GM12872 (cell line): ENCODE results near the gene EZH2.

Experiments
- TF ChIP-seq, protein P1 (sequence below): IDR thresholded peaks from 3 replicates; pipeline ENCODE4 v1.5.1; 2011; ENCODE audit warnings: low read depth, mild to moderate bottlenecking, low read length, moderate library complexity; ENCODE audit not compliant: insufficient read depth

EZH2 gene

DNA sequence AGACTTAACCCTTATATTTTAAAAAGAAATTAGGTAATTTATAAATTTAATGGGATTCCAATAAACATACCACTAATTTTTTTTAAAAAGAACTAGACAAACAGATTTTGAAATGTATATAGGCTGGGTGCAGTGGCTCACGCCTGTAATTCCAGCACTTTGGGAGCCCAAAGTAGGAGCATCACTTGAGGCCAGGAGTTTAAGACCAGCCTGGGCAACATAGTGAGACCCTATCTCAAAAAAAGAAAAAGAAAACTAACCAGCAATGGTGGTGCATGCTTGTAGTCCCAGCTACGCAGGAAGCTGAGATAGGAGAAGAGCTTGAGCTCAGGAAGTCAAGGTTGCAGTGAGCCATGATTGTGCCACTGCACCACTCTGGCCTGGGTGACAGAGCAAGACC lies 62.7 kb downstream of the EZH2 start:
- TF ChIP-seq, protein P1, sequence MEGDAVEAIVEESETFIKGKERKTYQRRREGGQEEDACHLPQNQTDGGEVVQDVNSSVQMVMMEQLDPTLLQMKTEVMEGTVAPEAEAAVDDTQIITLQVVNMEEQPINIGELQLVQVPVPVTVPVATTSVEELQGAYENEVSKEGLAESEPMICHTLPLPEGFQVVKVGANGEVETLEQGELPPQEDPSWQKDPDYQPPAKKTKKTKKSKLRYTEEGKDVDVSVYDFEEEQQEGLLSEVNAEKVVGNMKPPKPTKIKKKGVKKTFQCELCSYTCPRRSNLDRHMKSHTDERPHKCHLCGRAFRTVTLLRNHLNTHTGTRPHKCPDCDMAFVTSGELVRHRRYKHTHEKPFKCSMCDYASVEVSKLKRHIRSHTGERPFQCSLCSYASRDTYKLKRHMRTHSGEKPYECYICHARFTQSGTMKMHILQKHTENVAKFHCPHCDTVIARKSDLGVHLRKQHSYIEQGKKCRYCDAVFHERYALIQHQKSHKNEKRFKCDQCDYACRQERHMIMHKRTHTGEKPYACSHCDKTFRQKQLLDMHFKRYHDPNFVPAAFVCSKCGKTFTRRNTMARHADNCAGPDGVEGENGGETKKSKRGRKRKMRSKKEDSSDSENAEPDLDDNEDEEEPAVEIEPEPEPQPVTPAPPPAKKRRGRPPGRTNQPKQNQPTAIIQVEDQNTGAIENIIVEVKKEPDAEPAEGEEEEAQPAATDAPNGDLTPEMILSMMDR = no peak

DNA sequence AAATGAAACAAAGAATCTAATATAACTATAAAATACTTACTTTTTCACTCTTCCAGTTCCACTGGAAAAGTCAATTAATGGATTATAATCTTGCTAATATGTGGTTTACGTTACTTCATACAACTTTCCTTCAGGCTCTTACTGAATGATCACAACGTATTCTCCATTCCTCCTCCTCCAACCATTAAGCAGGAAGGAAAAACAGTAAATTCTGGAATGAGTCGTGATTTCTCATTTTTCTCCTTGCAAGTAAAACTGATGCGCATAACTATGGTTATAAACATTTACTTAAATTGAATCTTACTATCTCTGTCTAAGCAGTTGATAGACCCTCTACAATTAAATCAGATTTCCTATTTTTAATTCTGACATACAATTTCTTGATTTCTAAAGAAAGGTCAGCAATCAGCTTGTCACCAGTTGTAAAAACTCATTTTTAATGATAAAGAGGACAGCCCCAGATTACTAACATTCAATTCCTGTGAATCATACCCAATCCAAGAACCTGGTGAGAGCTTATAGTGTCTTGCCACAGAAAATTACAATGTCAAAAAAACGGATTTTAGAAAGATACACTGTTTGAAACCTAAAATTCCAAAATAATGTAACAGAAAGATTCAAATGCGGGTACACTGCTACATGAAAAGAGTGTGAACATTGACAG lies 64.3 kb downstream of the EZH2 start:
- TF ChIP-seq, protein P1 = no peak

DNA sequence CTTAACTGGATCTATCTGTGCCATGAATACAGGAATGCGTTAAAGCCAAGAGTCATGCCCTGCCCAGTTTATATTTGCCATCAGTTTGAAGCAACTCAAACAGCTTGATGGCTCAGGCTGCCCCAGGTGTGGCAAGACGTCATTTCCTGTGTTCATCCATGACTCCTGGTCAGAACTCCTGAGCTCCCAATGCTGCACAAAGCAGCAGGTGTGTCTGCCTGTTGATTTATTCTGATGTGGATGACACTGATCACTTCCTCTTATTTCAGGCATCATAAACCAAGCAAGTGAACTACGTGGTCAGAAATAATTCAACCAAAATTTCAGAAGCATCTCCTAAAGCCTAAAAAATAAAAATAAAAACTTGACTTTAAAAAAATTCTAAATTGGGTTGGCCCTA lies 68.5 kb downstream of the EZH2 start:
- TF ChIP-seq, protein P1 = no peak

DNA sequence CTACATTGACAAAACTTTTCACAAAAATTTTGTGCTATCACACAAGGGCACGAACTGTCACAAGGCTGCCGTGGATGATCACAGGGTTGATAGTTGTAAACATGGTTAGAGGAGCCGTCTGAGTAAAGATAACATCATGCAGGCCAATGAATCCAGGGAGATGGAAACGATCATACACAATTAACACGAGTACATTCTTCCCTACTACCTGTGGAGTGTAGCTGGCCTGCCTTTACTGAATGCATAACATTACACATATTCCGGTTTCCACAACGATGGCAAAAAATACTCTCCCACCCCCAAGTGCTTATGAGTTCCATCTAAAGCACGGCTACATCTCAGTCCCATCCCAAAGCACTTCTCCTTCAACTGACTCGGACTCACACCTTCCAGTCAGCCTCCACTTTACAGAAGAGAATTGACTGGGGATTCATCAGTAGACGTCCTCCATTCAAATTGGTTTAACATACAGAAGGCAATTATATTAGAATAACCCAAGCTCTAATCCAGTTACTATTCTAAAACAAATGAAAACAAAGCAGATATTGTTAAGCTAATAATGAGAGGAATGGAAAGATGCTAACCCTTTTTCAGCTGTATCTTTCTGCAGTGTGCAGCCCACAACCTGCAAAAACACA lies 69.0 kb downstream of the EZH2 start:
- TF ChIP-seq, protein P1 = no peak

DNA sequence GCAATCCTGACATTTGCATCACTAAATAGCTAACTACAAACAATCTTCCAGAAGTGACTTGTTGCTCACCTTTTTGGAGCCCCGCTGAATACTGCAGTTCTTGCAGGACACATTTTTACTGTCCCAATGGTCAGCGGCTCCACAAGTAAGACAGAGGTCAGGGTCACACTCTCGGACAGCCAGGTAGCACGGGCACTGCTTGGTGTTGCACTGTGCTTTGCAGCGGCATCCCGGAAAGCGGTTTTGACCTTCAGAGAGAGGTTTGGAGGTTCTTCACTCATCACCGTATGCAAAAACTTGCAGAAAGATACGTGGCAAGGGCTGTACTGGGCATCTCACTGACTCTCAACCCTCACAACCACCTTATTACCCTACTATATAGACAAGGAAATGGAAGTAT lies 70.2 kb downstream of the EZH2 start:
- TF ChIP-seq, protein P1 = no peak

DNA sequence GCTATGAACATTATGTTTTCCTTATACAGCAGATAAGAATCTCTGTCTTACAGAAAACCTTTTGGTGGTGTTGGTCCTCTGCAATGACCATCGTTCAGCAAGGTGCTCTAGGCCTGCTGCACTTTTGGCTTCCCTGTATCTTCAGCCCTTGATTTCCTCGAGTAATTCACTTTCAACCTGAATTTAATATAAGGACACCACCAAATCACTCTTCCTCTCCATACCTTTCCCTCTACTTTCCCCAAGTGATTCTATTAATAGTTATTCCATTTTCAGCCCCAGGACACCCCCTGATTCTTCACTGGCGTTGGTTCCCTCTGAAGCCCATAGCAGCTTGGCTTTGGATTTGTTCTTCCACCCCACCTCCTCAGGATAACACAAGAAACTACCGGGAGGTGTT lies 72.2 kb downstream of the EZH2 start:
- TF ChIP-seq, protein P1 = no peak

DNA sequence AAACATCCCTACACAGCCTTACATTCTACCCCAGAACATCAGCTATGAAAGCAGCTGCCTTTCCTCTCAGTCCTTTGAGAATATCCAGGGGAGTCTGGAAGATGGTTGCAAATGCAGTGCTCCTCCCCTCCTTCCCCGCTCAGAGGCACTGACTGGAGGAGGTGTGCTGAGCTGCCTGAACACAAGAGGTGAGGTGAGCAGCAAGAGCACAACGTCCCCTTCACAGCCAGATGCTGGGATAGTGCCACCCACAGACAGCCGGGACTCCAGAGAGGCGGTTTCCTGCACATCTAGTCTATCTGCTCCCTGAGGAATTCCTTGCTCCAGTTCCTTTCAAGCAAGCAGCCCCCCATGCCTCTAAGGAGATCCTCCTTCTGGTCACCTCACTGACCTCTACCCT lies 74.2 kb downstream of the EZH2 start:
- TF ChIP-seq, protein P1 = no peak

DNA sequence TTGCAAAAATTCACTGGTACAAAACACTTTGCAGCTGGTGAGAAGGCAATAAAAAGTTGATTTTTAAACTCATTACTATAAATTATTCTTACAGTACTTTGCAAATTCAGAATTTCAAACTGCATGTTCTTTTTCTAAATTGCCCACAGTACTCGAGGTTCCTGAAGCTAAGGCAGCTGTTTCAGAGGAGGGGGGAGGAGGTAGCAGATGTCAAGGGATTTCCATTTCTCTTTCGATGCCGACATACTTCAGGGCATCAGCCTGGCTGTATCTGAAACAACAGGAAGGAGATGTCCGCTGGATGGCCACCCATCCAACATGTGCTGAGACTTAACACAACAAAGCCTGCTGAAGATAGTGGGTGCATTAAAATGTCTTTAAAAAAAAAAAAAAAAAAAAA lies 76.7 kb downstream of the EZH2 start:
- TF ChIP-seq, protein P1 = no peak
